Activated CD4-positive, alpha-beta T cell treated with anti-CD3 and anti-CD28 coated beads, Interleukin-2, amount 50 U/mL, for 1 hour (primary cell): ENCODE results near the gene FETUB.
A peak's percentile ranks its signal among the peaks of the same experiment; 100 is the strongest.
"Not testable (repeated sequence)": the region's sequence is repeated elsewhere in the genome, so short reads cannot be mapped to it uniquely, and the experiment has no call there.

ENCODE experiments used
- DNase-seq: peaks from one replicate; pipeline ENCODE4 v3.0.0-alpha.2; 2020

The FETUB gene

GRCh38 chr3:186614266-186614596 lies 26.0 kb upstream of the FETUB start:
- DNase-seq, result no peak

GRCh38 chr3:186614597-186615483 lies 25.4 kb upstream of the FETUB start:
- DNase-seq, result peak; percentile 66

GRCh38 chr3:186616299-186616617 lies 23.9 kb upstream of the FETUB start:
- DNase-seq, result no peak

GRCh38 chr3:186617036-186617946 lies 22.9 kb upstream of the FETUB start:
- DNase-seq, result peak; percentile 81

- DNase-seq, result no peak
These were observed 21.8 kb upstream of the FETUB start for GRCh38 chr3:186618318-186618938.

- no peak for DNase-seq
These were observed 20.4 kb upstream of the FETUB start for GRCh38 chr3:186619787-186620212.

- no peak for DNase-seq
These were observed 19.7 kb upstream of the FETUB start for GRCh38 chr3:186620213-186621092.

GRCh38 chr3:186621894-186622650 lies 18.1 kb upstream of the FETUB start:
- DNase-seq, result no peak

- DNase-seq, result no peak
These were observed 17.4 kb upstream of the FETUB start for GRCh38 chr3:186622651-186623310.

- DNase-seq, result no peak
These were observed 15.6 kb upstream of the FETUB start for GRCh38 chr3:186624598-186624997.

- no peak for DNase-seq
These were observed 14.6 kb upstream of the FETUB start for GRCh38 chr3:186625600-186626042.

- no peak for DNase-seq
These were observed 13.8 kb upstream of the FETUB start for GRCh38 chr3:186626254-186626847.

- no peak for DNase-seq
These were observed 12.3 kb upstream of the FETUB start for GRCh38 chr3:186627852-186628414.

- no peak for DNase-seq
These were observed 11.4 kb upstream of the FETUB start for GRCh38 chr3:186628756-186629155.

- DNase-seq, result no peak
These were observed 9.1 kb upstream of the FETUB start for GRCh38 chr3:186630950-186631641.

- no peak for DNase-seq
These were observed 6.7 kb upstream of the FETUB start for GRCh38 chr3:186633481-186633880.

GRCh38 chr3:186634207-186634606 lies 6.0 kb upstream of the FETUB start:
- DNase-seq, result not testable (repeated sequence)

GRCh38 chr3:186635532-186635931 lies 4.7 kb upstream of the FETUB start:
- DNase-seq, result no peak

- no peak for DNase-seq
These were observed 3.7 kb upstream of the FETUB start for GRCh38 chr3:186636536-186636935.

- DNase-seq, result no peak
These were observed 2.5 kb upstream of the FETUB start for GRCh38 chr3:186637686-186638085.
